Measurements from ENCODE around the gene GON7. TPM values are rescaled to one million over a fixed set of nuclear protein-coding genes. Genes with fewer than 3 reads are reported as not detected.

GON7 gene
- total RNA-seq, 1 donor from 2014 or later, result 24.6 TPM

DNA sequence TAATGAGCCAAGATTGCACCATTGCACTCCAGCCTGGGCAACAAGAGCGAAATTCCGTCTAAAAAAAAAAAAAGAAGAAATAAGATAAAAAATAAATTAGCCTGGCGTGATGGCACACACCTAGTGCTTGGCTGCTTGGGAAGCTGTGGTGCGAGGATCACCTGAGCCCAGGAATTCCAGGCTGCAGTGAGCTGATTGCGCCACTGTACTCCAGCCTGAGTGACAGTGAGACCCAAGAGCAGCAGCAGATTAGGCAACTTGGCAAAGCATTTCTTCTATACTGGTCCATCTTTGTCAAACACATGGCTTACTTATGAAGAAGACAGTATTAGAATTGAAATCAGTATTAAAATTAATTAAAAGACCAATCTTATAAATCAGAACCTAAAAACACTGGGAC is 6.3 kb downstream of the GON7 start:
- Histone ChIP-seq H3F3A (ENCODE audit: low read depth) (no peaks in the 10 kb centered on the region), H3K4me1 (no peaks in the 10 kb centered on the region), H2AFZ (replicated peaks) (no peak overlapping the region), H3K4me3 (no peak overlapping the region), H3K9ac (no peak overlapping the region), H3K27ac (no peak overlapping the region), H4K20me1 (ENCODE audit: low read depth) (no peaks in the 10 kb centered on the region), H3K9me3 (ENCODE audit: low read depth) (no peaks in the 10 kb centered on the region), H3K27me3 (no peaks in the 10 kb centered on the region), H3K4me2 (no peak overlapping the region), H3K36me3 (no peaks in the 10 kb centered on the region), H3K79me2 (ENCODE audit: low read depth) (peaks cover 26% of the 10 kb centered on the region)
- H3K4me1 Mint-ChIP-seq, result peaks cover under 1% of the 10 kb centered on the region
- H3K27me3 Mint-ChIP-seq (ENCODE audit: insufficient read depth, low read depth), result peaks cover 2% of the 10 kb centered on the region
- H3K4me3 Mint-ChIP-seq, result no peak overlapping the region
- no peak for DNase-seq (ENCODE audit: low spot score)
- H3K36me3 Mint-ChIP-seq, result no peaks in the 10 kb centered on the region
- no peak overlapping the region for H3K27ac Mint-ChIP-seq
- H3K9me3 Mint-ChIP-seq, result no peaks in the 10 kb centered on the region
- TF ChIP-seq, protein P1, sequence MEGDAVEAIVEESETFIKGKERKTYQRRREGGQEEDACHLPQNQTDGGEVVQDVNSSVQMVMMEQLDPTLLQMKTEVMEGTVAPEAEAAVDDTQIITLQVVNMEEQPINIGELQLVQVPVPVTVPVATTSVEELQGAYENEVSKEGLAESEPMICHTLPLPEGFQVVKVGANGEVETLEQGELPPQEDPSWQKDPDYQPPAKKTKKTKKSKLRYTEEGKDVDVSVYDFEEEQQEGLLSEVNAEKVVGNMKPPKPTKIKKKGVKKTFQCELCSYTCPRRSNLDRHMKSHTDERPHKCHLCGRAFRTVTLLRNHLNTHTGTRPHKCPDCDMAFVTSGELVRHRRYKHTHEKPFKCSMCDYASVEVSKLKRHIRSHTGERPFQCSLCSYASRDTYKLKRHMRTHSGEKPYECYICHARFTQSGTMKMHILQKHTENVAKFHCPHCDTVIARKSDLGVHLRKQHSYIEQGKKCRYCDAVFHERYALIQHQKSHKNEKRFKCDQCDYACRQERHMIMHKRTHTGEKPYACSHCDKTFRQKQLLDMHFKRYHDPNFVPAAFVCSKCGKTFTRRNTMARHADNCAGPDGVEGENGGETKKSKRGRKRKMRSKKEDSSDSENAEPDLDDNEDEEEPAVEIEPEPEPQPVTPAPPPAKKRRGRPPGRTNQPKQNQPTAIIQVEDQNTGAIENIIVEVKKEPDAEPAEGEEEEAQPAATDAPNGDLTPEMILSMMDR (IDR thresholded peaks at IDR 0.05), result no peak
- TF ChIP-seq EZH2phosphoT487 (IDR thresholded peaks at IDR 0.05), result no peak
- TF ChIP-seq EZH2 (IDR thresholded peaks at IDR 0.05), result no peak

DNA sequence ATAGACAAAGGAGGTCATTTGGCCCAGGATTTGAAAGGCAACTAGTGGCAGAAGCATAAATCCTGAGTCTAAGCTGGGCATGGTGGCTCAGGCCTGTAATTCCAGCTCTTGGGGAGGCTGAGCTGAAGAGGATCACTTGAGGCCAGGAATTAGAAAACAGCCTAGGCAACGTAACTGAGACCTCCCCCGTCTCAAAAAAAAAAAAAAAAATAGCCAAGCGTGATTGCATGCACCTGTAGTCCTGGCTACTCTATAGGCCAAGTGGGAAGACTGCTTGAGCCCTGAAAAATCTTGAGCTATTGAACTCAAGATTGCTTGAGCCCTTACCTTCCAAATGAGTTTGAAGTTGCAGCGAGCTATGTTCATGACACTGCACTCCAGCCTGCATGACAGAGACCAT is 7.8 kb downstream of the GON7 start:
- peaks cover 10% of the 10 kb centered on the region for H3K79me2 ChIP-seq (ENCODE audit: low read depth)
- H3K4me2 ChIP-seq, result no peak overlapping the region
- Mint-ChIP-seq H3K4me3 (no peak overlapping the region), H3K36me3 (peaks cover 2% of the 10 kb centered on the region), H3K27me3 (ENCODE audit: insufficient read depth, low read depth) (no peaks in the 10 kb centered on the region), H3K4me1 (no peaks in the 10 kb centered on the region), H3K27ac (no peak overlapping the region), H3K9me3 (no peaks in the 10 kb centered on the region)
- no peak overlapping the region for H3K4me3 ChIP-seq
- no peaks in the 10 kb centered on the region for H3K4me1 ChIP-seq
- H2AFZ ChIP-seq (replicated peaks), result no peak overlapping the region
- H3K9ac ChIP-seq, result no peak overlapping the region
- H3F3A ChIP-seq (ENCODE audit: low read depth), result no peaks in the 10 kb centered on the region
- no peaks in the 10 kb centered on the region for H4K20me1 ChIP-seq (ENCODE audit: low read depth)
- H3K27ac ChIP-seq, result no peak overlapping the region
- no peaks in the 10 kb centered on the region for H3K9me3 ChIP-seq (ENCODE audit: low read depth)
- H3K36me3 ChIP-seq, result no peaks in the 10 kb centered on the region
- TF ChIP-seq EZH2phosphoT487 (IDR thresholded peaks at IDR 0.05) (no peak), EZH2 (IDR thresholded peaks at IDR 0.05) (no peak)
- TF ChIP-seq, protein P1 (IDR thresholded peaks at IDR 0.05), result no peak
- DNase-seq (ENCODE audit: low spot score), result no peak
- no peaks in the 10 kb centered on the region for H3K27me3 ChIP-seq

DNA sequence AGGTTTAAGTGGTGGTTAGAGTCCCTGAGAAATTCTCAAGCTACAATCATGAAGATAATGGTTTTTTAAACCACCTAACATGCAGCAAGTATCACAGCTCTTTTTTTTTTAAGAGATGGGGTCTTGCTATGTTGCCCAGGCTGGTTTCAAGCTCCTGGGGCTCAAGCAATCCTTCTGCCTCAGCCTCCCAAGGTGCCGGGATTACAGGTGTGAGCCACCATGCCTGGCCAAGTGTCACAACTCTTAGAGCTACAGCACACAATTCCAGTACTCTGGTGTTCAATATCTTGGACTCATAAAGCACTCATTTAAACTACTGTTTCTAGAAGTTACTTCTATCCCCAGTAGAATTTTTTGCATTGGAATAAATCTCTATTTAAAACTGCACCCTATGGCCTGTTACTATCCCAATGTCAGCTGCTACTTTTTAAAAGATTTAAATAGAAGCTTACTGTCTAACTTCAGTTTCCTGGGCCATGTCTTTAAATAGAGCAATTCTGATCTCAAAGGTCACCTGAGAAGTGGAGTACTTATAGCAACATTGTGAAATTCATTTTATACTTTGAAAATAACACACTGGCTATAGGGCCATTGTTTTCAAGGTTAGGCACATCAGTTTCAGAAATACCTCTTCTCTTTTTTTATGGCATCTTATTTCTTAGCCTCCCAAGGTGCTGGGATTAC is 11.4 kb downstream of the GON7 start:
- Mint-ChIP-seq H3K36me3 (peaks cover 8% of the 10 kb centered on the region), H3K4me3 (no peak overlapping the region), H3K27ac (no peak overlapping the region), H3K27me3 (ENCODE audit: insufficient read depth, low read depth) (no peaks in the 10 kb centered on the region), H3K4me1 (no peaks in the 10 kb centered on the region), H3K9me3 (no peaks in the 10 kb centered on the region)
- Histone ChIP-seq H3K4me3 (no peak overlapping the region), H3K9me3 (ENCODE audit: low read depth) (no peaks in the 10 kb centered on the region), H3K9ac (no peak overlapping the region), H3K27me3 (no peaks in the 10 kb centered on the region), H3F3A (ENCODE audit: low read depth) (no peaks in the 10 kb centered on the region), H3K79me2 (ENCODE audit: low read depth) (no peaks in the 10 kb centered on the region), H3K4me1 (no peaks in the 10 kb centered on the region), H2AFZ (replicated peaks) (no peak overlapping the region), H3K36me3 (no peaks in the 10 kb centered on the region), H3K27ac (no peak overlapping the region), H4K20me1 (ENCODE audit: low read depth) (no peaks in the 10 kb centered on the region), H3K4me2 (no peak overlapping the region)
- no peak for TF ChIP-seq EZH2phosphoT487 (IDR thresholded peaks at IDR 0.05)
- TF ChIP-seq EZH2 (IDR thresholded peaks at IDR 0.05), result no peak
- TF ChIP-seq, protein P1 (IDR thresholded peaks at IDR 0.05), result no peak
- no peak for DNase-seq (ENCODE audit: low spot score)
